Measurements from ENCODE around the gene RPA1.

DNA sequence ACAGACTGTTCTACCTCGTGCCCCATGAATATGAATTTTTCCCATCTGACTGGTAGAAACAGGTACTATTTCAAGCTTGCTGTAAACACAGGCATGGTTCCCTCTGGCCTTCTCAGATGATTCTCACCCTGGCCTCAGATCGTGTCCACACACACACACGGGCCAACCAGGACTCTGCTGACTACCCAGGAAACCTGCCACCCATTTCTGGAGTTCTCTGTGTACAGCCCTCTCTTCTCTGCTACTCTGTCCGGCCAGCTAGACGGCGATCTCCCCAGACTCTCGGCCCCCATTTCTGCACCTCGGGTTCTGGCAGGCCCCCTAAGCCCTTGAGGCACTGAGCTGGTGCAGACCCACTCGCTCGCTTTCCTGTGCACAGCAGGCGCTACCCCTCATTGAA is 31.2 kb downstream of the RPA1 start:
- no peak for TF ChIP-seq POLR2A (IDR thresholded peaks at IDR 0.05; ENCODE audit: low read depth)
- no peak for TF ChIP-seq POLR2AphosphoS5 (IDR thresholded peaks at IDR 0.05)
- TF ChIP-seq, protein P1, sequence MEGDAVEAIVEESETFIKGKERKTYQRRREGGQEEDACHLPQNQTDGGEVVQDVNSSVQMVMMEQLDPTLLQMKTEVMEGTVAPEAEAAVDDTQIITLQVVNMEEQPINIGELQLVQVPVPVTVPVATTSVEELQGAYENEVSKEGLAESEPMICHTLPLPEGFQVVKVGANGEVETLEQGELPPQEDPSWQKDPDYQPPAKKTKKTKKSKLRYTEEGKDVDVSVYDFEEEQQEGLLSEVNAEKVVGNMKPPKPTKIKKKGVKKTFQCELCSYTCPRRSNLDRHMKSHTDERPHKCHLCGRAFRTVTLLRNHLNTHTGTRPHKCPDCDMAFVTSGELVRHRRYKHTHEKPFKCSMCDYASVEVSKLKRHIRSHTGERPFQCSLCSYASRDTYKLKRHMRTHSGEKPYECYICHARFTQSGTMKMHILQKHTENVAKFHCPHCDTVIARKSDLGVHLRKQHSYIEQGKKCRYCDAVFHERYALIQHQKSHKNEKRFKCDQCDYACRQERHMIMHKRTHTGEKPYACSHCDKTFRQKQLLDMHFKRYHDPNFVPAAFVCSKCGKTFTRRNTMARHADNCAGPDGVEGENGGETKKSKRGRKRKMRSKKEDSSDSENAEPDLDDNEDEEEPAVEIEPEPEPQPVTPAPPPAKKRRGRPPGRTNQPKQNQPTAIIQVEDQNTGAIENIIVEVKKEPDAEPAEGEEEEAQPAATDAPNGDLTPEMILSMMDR (IDR thresholded peaks at IDR 0.05): no peak
- no peak for TF ChIP-seq EP300 (IDR thresholded peaks at IDR 0.05)
